Activated CD8-positive, alpha-beta T cell treated with anti-CD3 and anti-CD28 coated beads for 36 hours (primary cell): ENCODE measurements around the gene SH3TC2. TPM values are rescaled to one million over a fixed set of nuclear protein-coding genes. Genes with fewer than 3 reads are reported as not detected.

Experiments used
- ATAC-seq: fragments of 200-7000 bp; cut with Tn5 transposase; one replicate; pipeline ENCODE4 v1.10.0; 2021; ENCODE audit warnings: mild to moderate bottlenecking, moderate library complexity
- CTCF ChIA-PET: fragments of 350-600 bp; sonication (Branson Sonifier 250); formaldehyde crosslinking; loops from one replicate; lab custom pipeline; 2021; ENCODE audit warnings: antibody characterized with exemption; lab: Charles Lee
- POLR2A ChIA-PET: fragments of 350-600 bp; sonication (Branson Sonifier 250); formaldehyde crosslinking; loops from one replicate; lab custom pipeline; 2021; ENCODE audit warnings: antibody characterized with exemption; lab: Charles Lee
- DNase-seq: peaks from one replicate; pipeline ENCODE4 v3.0.0-alpha.2; 2020
- H3K27ac Mint-ChIP-seq: one replicate; pipeline ENCODE4 v1.8.0; 2021; ENCODE audit warnings: mild to moderate bottlenecking, mixed read lengths
- H3K27me3 Mint-ChIP-seq: one replicate; pipeline ENCODE4 v1.8.0; 2021; ENCODE audit warnings: mixed read lengths
- H3K36me3 Mint-ChIP-seq: one replicate; pipeline ENCODE4 v1.8.0; 2021; ENCODE audit warnings: low read depth, mixed read lengths
- H3K4me1 Mint-ChIP-seq: one replicate; pipeline ENCODE4 v1.8.0; 2021; ENCODE audit warnings: low read depth, mixed read lengths
- H3K4me3 Mint-ChIP-seq: one replicate; pipeline ENCODE4 v1.8.0; 2021; ENCODE audit warnings: mild to moderate bottlenecking, moderate library complexity, mixed read lengths
- H3K9me3 Mint-ChIP-seq: one replicate; pipeline ENCODE4 v1.8.0; 2021; ENCODE audit warnings: mixed read lengths
- intact Hi-C: fragments of 100-400 bp; cut with micrococcal nuclease; formaldehyde crosslinking; loops from one replicate; pipeline ENCODE4 v1.10.0; 2022
- total RNA-seq, 2 experiments: library from RNA; stranded (reverse); gene quantifications; one replicate each; pipeline ENCODE4 v1.2.3, GENCODE V29; 2021
- TF ChIP-seq, protein P1 (sequence below): fragments of 200-600 bp; IDR thresholded peaks from one replicate; pipeline ENCODE4 v1.8.0; 2022; ENCODE audit warnings: antibody characterized with exemption, mild to moderate bottlenecking

SH3TC2 gene
- total RNA-seq, 2 experiments from 2014 or later = not detected

DNA sequence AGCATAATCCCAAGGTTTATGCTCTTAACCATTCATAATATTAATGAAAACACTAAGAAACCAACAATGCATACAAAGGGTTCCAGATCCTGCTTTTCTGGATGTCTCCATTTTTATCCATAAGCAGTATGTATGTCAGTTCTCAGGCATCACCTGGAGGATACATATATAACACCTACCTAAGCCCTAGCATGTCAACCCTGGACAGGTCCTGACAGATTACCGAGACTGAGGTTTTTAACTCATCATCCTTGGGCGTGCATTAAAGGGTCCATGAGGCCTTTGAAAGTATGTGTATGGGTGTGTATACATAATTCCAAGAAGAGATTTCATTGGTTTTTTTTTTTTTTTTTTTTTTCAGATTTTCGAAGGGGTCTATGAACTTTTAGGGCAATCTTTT is 70.6 kb downstream of the SH3TC2 start:
- no peak for DNase-seq
- no peak overlapping the region for H3K27ac Mint-ChIP-seq
- ChIA-PET POLR2A (no interaction called here), CTCF (interaction anchor here (1.2 to 4.0 kb wide), 5 partner anchors 12 to 508 kb away, joined by 3 to 17 read pairs (median 6); no protein-coding TSS in a partner anchor)
- no peaks in the 10 kb centered on the region for H3K9me3 Mint-ChIP-seq
- TF ChIP-seq, protein P1, sequence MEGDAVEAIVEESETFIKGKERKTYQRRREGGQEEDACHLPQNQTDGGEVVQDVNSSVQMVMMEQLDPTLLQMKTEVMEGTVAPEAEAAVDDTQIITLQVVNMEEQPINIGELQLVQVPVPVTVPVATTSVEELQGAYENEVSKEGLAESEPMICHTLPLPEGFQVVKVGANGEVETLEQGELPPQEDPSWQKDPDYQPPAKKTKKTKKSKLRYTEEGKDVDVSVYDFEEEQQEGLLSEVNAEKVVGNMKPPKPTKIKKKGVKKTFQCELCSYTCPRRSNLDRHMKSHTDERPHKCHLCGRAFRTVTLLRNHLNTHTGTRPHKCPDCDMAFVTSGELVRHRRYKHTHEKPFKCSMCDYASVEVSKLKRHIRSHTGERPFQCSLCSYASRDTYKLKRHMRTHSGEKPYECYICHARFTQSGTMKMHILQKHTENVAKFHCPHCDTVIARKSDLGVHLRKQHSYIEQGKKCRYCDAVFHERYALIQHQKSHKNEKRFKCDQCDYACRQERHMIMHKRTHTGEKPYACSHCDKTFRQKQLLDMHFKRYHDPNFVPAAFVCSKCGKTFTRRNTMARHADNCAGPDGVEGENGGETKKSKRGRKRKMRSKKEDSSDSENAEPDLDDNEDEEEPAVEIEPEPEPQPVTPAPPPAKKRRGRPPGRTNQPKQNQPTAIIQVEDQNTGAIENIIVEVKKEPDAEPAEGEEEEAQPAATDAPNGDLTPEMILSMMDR = no peak
- ATAC-seq = no peak
- no peaks in the 10 kb centered on the region for H3K4me1 Mint-ChIP-seq
- no peak overlapping the region for H3K4me3 Mint-ChIP-seq
- intact Hi-C loops = no loop called here
- H3K27me3 Mint-ChIP-seq = peaks cover 21% of the 10 kb centered on the region
- H3K36me3 Mint-ChIP-seq = no peaks in the 10 kb centered on the region

DNA sequence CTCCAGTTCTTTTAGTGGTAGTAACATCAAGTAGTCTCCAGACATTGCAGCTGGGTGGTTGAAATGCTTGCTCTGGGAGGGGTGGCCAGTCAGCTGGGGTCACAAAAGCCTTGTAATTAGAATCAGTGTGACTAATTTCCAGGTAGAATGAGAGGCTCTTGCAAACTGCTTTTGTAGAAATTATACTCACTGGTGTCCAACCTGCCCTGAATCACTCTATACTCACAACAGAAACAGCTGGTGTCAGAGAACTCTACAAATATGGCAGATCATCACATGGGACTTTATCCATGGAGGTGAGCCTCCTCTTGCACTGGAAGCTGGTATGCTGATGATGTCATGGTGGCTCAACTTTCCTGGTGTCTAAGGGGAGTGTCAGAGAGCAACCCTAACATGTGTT is 71.3 kb downstream of the SH3TC2 start:
- Mint-ChIP-seq H3K36me3 (no peaks in the 10 kb centered on the region), H3K4me1 (no peaks in the 10 kb centered on the region), H3K27me3 (peaks cover 17% of the 10 kb centered on the region), H3K9me3 (no peaks in the 10 kb centered on the region), H3K27ac (no peak overlapping the region), H3K4me3 (no peak overlapping the region)
- TF ChIP-seq, protein P1 = no peak
- ChIA-PET POLR2A (no interaction called here), CTCF (interaction anchor here (1.2 to 4.0 kb wide), 5 partner anchors 34 to 508 kb away, joined by 3 to 17 read pairs (median 7); no protein-coding TSS in a partner anchor)
- no peak for ATAC-seq
- no peak for DNase-seq
- intact Hi-C loops = no loop called here

- H3K27ac Mint-ChIP-seq = no peak overlapping the region
- H3K9me3 Mint-ChIP-seq = no peaks in the 10 kb centered on the region
- no peaks in the 10 kb centered on the region for H3K4me1 Mint-ChIP-seq
- intact Hi-C loops = no loop called here
- CTCF ChIA-PET = interaction anchor here (1.0 to 4.0 kb wide), 8 partner anchors 16 to 507 kb away, joined by 3 to 17 read pairs (median 6); no protein-coding TSS in a partner anchor
- ATAC-seq = no peak
- TF ChIP-seq, protein P1 = no peak
- H3K36me3 Mint-ChIP-seq = no peaks in the 10 kb centered on the region
- H3K4me3 Mint-ChIP-seq = no peak overlapping the region
- DNase-seq = no peak
- POLR2A ChIA-PET = no interaction called here
- peaks cover 16% of the 10 kb centered on the region for H3K27me3 Mint-ChIP-seq
These were observed 72.0 kb downstream of the SH3TC2 start for GRCh38 chr5:148990817-148991216.

DNA sequence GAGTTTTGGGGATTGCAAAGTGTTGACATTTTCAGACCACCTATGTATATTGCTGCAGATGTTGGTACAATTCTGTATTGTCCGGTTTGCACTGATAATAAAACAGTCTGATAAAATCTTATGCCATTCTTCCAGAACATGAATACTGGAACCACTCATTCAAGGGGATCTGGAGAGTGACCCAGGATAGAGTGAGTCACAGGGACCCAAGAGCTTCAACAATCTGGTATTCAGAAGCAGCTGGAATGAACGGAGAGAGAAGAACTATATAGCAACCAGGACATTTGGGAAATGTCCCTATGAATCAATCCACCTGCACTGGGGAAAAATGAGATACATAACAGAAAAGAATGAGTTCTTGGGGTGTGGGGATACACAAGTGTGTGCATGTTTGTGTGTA is 73.3 kb downstream of the SH3TC2 start:
- POLR2A ChIA-PET = no interaction called here
- ATAC-seq (no peak), DNase-seq (no peak)
- H3K4me1 Mint-ChIP-seq = no peaks in the 10 kb centered on the region
- no peak overlapping the region for H3K4me3 Mint-ChIP-seq
- TF ChIP-seq, protein P1 = no peak
- H3K27ac Mint-ChIP-seq = no peak overlapping the region
- peaks cover 14% of the 10 kb centered on the region for H3K27me3 Mint-ChIP-seq
- no peaks in the 10 kb centered on the region for H3K36me3 Mint-ChIP-seq
- no peaks in the 10 kb centered on the region for H3K9me3 Mint-ChIP-seq
- CTCF ChIA-PET = interaction anchor here (1.1 to 4.0 kb wide), 7 partner anchors 9 to 259 kb away, joined by 3 to 17 read pairs (median 5); no protein-coding TSS in a partner anchor
- intact Hi-C loops = no loop called here

- TF ChIP-seq, protein P1 = no peak
- Mint-ChIP-seq H3K4me3 (no peak overlapping the region), H3K4me1 (no peaks in the 10 kb centered on the region), H3K27ac (no peak overlapping the region), H3K27me3 (peaks cover 9% of the 10 kb centered on the region), H3K9me3 (peaks cover 2% of the 10 kb centered on the region), H3K36me3 (no peaks in the 10 kb centered on the region)
- ChIA-PET CTCF (interaction anchor here (0.9 to 1.7 kb wide), 4 partner anchors 8 to 257 kb away, joined by 3 to 8 read pairs (median 6); no protein-coding TSS in a partner anchor), POLR2A (interaction anchor here (0.6 kb wide), 1 partner anchor 163 kb away, joined by 3 read pairs; no protein-coding TSS in a partner anchor)
- DNase-seq (no peak), ATAC-seq (no peak)
- intact Hi-C loops = no loop called here
These were observed 74.5 kb downstream of the SH3TC2 start for GRCh38 chr5:148988328-148988727.
